ENCODE data around the gene MAD2L2.

The MAD2L2 gene

DNA sequence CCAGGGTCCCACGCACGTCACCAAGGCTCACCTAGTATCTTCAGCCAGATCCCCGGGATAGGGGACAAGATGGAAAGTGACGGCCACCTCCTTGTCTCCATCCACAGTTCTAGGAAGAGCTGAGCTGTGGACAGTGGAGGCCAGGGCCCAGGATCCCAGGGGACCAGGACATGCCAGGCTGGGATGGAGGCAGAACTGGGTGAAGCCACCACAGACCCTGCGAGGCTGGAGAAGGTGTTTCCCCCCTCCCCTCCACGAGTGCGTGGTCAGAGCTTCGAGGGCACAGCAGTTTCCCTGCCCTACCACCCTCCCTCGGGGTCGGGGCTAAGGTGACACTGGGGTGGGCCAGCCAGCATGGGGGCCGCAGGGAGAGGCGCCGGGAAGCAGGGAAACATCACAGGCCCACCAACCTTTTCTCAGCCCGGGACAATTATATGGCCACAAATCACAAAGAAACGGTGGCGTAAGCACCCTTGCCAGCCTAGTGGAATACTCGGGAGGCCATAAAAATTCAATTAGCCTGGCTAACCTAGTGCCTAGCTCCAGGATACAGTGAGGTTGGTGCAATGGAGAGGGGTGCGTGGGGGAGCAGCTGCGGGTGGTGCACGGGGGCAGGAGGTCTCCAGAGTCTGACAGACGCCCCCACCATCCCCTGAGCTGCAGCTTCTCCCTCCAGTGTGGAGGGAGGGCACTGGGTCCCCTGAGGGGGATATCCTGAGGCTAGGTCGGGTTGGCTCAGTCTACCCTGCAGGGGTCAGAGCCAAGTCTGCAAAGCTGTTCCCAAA lies 23.9 kb upstream of the MAD2L2 start:
- DNase-seq (ENCODE audit: low spot score), result no peak

DNA sequence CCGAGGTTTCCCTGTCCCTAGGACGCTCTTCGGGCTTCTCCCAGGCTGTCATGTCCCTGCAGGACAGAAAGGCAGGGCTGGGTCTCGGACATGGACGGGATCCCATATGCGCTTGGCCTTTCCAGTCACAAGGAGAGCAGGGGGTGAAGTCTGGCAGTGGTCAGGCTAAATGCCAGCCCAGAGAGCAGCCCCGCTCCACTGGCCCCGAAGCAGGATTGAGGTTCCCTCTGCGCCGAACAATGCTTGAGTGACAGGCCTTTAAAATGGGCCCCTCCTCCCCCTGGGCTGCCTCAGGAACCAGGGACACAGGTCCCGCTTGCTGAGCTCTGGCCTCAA lies 23.2 kb upstream of the MAD2L2 start:
- no peak for DNase-seq (ENCODE audit: low spot score)

DNA sequence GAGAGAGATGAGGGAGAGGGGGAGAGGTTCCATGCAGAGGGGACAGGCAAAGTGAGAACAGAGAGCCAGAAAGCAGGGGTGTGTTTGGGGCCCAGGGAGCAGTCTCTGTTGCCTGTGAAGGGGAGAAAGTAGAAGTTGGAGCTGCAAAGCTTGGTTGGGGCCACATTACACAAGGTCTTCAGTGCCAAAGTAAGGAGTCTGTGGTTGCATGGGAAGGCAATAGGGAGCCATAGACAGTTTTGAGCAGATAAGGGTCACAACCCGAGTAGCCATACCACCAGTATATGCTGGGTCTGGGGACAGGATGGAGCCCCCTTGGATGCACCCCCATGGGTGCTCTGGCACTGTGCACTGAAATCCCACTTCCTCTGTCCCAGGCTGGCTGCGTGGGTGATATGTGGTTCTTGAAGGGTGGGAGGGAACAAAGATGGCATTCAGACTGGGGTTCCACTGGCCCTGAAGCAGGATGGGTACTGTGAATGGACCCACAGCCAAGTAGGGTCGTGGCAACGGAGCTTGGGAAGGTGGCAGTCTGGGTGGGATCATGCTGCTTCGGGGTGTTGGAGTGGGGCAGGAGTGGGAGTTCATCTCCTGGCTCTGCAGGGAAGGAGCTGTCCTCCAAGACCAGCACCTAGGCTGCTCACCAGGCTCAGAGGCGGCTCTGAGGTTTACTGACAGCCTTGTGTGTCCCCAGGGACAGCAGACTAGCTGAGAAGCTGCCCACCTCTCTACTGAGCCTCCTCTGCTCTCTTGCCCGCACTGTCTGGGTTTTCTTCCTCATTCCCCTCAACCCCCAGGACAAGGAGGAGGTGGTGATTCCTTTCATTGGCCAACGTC lies 22.6 kb upstream of the MAD2L2 start:
- DNase-seq (ENCODE audit: low spot score), result no peak

DNA sequence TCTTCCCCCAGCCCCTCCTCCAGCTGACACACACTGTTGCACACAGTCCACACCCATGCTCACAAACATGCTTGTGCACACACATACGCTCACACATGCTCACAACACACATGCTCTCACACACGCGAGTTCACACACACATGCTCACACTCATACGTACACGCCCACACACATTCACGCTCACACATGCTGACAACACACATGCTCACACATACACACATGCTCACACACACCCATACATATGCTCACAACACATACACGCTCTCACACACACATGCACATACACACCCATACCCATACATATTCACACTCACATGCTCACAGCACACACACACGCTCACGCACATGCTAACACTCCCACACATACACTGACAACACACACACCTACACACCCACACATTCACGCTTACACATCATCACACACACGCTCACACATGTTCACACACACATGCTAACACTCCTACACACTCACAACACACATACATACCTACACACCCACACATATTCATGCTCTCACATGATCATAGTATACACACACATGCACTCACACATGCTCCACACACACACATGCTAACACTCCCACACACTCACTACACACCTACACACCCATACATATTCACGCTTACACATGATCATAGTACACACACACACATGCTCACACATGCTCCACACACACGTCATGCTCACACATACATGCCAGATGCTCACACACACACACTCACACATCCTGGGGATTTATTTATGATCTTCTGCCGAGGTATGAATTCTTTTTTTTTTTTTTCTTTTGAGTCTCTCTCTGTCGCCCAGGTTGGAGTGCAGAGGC lies 21.2 kb upstream of the MAD2L2 start:
- DNase-seq (ENCODE audit: low spot score), result no peak

DNA sequence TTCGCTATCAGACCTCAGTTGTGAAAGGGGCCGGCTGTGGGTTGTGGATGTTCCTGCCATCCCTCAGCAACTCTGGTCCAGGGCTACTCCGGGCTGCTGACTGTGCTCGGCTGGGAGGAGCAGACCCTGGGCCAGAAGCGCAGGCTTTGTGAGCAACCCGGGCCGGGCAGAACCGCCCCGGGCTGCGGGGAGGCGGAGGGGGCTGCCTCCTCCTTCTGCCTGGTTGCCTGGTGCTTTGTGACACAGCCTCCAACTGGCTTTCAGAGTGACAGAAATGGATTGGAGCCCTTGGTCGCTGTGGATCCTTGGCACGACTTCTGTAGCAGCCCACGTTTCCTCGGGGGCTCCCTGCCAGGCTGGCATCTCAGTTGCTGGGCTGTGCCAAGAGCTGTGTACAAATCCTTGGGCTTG lies 20.6 kb upstream of the MAD2L2 start:
- no peak for DNase-seq (ENCODE audit: low spot score)

DNA sequence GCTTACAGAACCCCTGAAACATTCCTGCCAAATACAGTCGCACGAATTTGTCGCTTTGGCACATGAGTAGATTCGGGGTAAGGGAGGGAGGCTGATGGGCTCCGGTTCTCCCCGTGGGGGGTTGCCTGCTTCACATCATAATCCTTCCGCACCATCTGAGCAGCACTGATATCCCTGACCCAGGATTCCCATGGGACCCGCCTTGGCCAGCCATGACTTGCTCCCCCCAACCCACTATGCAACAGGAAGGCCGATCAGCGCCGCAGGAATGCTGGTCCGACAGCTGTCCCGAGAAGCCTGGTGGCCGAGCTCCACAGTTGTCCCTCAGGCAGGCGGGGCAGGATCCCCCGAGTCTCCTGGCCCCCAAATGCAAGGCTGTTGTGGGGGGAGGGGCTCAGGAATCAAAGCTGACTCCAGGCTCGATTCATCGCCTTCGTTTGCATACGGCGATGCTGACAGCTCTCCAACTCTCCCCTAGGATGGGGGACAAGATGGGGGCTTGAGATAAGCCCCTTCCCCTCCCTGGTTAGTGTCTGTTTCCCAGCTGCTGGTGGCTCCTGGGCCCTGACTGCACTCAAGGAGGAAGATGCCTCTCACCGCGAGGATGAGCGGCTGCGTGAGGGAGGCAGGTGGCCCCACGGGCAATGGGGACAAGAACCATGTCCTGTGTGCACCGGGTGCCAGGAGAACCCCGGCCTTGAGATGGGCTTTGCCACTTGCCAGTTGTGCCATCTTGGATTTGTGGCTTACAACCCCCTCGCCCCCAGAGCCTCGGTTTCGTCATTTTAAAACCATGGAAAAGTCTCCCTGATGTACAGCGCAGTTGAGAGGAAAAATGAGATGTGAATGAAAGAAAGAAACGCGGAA lies 19.9 kb upstream of the MAD2L2 start:
- DNase-seq (ENCODE audit: low spot score), result no peak

DNA sequence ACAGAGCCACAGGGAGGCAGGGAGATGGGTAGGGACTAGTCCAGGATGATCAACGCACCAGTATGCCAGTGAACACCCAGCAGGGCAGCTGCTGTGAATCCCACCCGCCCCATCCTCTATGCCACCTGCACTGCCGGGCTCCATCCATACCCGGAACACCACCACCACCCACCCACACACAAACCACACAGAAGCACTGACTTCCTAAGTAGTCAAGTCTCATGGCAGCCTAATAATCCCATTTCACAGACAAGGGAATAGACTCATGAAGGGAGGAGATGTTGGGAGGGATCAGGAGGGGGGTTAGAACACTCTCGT lies 16.9 kb upstream of the MAD2L2 start:
- no peak for DNase-seq (ENCODE audit: low spot score)

DNA sequence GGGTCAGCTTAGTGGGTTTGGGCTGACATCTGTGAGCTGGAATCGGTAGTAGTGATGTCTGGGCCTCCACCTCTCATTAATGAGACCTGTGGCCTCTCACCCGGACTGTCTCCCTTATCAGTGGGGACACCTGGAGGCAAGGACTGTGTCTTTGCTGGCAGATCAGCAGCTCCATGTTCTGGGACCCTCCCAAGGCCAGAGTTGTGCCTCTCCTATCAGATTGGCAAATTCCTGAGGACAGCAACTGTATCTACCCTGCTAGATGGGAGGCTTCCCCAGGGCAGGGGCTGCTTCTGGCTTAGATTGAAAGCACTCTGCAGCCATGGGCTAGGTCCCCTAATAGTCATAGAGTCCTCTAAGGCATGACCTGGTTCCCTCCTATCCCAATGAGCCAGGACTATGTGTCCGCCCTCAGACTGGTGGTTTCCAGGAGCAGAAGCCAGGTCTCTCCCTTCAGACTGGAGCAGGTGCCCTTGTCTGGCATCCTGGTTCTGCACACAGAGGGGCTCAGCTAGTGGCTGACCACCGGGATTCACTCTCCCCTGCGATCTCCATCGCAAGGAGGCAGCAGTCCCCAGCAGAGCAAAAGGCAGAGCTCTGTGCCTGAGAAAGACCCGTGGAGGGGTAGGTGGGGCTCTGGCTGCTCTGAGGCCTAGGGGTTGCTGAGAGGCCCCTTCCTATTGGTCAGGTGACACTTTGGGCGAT lies 16.4 kb upstream of the MAD2L2 start:
- DNase-seq (ENCODE audit: low spot score), result no peak

DNA sequence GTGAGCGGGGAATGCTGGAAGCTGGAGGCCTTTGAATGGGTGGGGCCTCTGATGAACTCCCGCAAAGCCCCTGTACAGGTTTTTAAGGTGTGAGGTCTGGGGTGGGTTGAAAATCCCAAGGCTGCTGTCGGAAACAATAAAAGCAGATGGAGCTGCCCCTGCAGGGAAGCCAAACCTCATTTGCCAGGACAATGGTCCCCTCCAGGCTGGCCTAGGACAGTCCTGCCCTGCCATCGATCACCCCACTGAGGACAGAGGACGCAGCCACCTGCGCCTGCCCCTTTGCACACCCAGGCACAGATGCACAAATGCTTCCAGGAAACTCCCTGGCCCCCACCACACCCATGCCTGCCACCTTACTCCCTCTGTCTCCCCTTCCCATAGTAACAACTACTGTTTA lies 14.9 kb upstream of the MAD2L2 start:
- no peak for DNase-seq (ENCODE audit: low spot score)

DNA sequence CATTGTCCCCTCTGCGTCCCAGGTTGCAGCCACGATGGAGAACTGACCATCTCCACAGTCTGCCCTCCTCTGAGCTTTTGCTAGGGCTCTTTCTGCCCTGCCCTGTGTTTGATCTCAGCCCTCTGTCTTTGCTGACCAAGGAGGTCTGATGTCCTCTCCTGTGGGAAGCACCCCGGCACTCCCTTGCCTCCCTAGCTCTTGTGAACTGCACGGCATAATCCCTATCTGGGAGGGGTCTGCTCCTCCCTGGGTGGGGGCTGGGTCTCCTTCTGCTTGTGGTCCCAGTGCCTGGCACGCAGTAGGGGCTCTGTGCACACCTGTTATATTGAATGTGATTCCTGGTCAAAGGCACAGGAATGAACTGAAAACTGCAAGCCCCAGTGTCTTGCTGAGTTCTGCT lies 13.0 kb upstream of the MAD2L2 start:
- DNase-seq (ENCODE audit: low spot score), result no peak

DNA sequence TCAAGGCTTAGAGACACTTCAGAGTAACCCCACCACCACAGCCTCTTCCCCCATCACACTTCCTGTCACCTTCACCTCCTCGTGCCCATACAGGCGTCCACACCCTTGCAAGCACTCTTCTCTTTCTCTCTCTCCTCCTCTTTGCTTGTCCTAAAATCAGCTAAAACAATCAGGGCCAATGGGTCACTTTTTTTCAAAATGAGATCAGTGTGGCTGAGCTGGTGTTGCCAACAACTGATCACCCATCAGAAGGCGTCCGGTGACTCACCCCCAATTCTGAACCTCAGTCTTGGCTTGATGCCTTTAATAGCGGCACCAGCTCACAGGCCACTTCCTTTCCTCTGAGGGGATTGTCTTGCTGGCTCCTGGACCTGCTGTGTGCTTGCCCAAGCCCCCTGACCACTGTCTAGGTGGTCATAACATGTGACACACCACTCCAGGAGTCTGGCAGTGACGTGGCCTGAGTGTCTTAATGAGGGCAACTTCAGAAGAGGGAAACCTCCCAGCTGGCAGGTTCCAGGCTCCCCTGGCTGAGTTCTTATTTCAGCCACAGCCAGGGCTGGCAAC lies 12.2 kb upstream of the MAD2L2 start:
- DNase-seq (ENCODE audit: low spot score), result peak; percentile 90

DNA sequence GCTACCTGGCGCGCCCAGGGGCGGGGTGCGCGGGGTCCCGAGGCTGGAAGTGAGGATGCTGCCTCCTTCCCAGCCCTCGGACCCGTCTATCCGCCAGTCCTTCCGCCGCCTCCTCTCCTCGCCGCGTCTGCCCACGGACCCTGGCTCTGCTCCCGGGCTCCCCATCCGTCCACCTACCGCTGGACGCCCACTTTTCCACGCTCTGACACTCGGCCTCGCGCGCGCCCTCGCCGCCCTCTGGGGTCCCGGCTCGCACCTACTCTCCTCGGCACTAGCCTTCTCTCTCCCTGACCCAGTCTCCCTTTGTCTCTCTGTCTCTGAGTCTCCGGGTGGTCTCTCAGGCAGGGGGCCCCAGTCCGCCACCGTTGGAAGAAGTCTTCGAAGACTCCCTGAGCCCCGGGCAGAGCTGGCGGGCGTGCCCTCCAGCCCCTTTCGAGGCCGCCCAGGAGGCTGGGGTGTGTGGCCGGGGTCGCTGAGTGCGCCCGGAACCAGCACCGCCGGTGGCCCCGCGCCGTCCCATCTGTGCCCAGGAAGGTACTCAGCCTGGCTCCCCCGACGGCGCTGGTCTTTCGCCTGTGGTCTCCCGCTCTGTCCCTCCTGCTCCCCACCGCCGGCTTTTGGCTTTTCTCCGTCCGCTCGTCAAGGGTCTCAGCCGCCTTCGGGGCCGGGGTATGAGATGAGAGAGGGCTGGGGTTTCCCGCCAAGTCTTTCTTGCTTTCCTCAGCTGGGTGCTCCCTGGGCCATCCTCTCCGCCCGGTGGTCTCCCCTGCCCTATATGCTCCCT lies 11.2 kb upstream of the MAD2L2 start:
- no peak for DNase-seq (ENCODE audit: low spot score)

DNA sequence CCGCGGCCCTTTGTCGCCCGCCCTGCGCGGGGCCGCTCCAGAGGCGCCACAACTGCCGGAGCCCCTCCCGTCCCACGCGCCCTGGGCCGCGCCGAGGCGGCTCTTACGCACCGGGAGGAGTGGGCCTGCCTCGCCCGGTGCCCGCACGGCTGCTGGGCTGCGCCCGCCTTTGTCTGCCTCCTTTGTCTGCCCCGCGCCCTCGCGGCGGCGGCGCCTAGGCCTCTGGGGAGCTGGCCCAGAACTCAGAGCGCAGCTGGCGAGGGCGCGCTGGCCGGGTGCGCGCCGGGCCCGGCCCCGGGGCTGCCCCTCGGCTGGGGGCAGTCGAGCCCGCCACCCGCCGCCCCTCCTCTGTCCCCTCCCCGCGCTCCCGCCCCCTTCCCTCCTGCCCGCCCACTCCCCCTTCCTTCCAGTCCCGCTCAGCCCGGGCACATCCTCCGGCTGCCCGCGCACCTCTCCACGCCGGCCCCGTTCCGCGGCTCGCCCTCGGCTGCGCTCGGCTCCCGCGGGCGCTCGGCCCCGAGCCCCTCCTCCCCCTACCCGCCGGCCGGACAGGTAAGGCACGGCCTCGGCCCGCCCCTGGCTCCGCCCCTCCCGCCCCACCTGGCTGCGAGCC lies 10.5 kb upstream of the MAD2L2 start, which contains the start of gene DRAXIN:
TSS of gene DRAXIN (plus strand) at position 409 of the 613 bp plus-strand sequence. CDS start 14,549 bp downstream, outside the sequence.
- DNase-seq (ENCODE audit: low spot score), result no peak

DNA sequence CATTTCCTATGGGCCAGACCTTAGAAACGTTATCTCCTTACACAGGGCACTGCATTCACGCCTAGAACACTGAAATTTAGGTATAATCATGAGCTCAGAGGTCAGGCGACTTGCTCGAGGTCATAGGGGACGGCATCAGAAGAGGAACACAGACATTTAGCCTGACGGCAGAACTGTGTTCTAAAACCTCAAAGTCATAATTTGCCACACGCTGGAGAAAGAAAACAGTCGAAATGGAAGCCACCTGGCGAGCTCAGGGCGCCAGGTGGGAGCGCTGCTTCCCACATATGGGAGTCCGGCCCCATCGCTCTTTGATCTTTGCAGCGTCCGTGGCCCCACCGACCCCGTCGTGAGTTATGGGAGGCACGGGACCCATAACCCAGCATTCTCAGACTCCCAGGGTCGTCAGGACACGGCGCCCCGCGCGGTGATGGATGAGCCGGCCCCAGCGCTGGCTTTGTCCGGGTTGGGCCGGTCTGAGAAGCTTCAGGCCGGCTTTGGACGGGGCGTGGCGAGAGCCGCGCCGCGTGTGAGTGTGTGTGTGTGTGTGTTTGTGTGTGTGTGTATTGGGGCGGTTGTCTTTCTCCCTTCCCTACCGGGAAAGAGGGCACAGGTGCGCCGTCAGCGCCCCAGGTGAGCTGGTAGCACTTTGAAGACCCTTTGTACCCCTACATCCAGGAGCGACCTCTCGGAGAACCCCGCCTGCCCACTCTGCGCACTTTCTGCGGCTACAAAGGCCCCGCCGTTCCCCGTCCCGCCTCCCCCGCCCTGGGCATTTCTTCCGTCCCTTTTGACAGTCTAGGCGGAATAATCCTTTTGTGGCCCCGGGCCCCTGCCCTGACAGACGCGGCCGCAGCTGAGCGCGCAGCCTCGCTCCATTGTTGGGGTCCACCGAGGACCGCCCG lies 9.7 kb upstream of the MAD2L2 start:
- DNase-seq (ENCODE audit: low spot score), result no peak

DNA sequence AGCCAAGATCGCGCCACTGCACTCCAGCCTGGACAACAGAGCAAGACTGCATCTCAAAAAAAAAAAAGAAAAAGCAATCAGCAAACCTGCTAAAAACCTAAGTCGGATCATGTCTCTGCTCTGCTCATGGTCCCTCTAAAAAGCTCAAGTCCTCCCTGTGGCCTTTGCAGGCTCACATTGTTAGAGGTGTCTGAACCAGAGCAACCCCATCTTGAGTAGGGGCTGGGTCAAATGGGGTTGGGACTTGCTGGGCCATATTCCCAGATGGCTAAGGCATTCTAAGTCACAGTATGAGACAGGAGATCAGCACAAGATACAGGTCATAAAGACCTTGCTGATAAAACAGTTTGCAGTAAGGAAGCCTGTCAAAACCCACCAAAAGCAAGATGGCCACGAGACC lies 7.6 kb upstream of the MAD2L2 start:
- DNase-seq (ENCODE audit: low spot score), result no peak

DNA sequence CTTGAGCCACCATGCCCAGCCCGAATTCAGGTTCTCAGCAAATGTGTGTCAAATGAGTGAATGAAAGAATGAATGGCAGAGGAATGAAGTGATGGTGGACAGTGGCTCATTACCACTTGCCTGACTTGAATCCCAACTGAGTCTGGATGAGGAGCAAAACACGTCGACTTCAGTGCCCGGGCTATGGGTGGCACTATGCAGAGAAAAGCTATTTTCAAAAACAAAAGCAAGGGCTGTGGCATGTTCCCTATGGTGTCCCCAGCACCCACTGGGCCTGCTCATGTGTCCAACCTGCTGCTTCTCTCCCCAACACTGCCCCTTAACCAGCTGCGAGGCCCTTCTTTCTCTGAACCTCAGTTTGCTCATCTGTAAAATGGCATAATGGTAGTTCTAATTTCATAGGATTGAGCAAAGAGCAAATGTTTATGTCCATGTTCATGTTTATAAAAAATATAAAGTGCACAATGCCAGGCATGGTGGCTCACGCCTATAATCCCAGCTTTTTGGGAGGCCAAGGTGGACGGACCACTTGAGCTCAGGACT lies 4.3 kb upstream of the MAD2L2 start:
- DNase-seq (ENCODE audit: low spot score), result no peak

DNA sequence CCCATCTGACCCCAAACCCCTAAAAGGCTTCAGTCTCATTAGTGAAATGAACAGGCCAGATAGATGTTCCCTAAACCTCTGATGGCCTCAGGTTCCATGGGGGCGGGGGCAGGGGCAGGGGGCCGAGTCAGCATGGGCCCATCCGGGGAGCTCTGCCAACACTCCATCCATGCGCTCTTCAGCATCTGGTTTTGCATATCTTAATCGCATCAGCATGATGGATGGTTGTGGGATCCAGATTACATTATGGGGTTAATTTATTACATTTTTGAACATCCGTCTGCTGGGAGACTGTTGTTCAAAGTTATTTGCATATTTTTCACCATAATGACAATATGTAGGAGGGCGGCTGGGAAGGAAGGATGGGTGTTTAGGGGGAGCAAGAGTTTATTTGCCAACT lies 3.1 kb upstream of the MAD2L2 start:
- DNase-seq (ENCODE audit: low spot score), result no peak

DNA sequence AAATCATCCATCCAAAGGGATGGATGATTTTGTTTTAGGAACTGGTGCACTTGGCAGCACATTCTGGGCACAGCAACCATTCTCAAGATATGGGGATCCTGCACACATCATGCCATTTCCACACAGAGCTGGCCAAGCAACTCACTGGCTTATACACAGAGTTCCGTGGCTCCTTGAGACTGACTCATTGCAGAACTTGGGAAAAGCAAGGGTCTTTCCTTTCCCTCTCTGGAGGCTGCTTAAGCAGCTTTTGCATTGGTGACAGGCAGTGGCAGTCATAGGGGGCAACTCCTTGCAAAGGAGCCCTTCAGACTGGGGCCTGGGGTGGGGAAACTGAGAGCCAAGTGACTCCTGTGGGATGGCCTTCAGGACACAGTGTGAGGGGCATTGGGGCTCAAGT lies 1.9 kb upstream of the MAD2L2 start:
- DNase-seq (ENCODE audit: low spot score), result no peak
